ENCODE measurements around the gene GJC1.
"Not testable (repeated sequence)": the region's sequence is repeated elsewhere in the genome, so short reads cannot be mapped to it uniquely, and the experiment has no call there.

The GJC1 gene

DNA sequence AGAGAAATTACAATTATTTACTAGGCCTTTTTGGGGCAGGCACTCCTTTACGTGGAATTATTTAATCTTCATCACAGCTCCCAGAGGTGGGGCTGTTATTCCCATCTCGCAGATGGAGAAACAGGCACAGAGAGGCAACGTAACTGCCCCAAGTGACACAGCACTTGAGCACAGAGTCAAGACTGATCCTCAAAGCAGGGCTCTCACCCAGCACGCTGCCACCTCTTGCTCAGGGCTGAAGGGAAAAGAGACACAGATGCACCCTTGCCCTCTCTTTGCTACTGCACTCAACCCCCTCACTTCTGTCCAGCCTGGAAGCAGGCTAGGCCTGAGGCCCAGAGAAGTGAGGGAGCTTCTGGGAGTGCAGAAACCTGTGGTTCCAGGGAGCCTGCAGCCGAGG, 66.9 kb downstream of the GJC1 start:
- H3K27ac ChIP-seq (ENCODE audit: low read length), result no peak overlapping the region
- no peak overlapping the region for H3K4me3 ChIP-seq (ENCODE audit: low read depth in 1 of 2, low read length in 2 of 2)
- H3K36me3 ChIP-seq (ENCODE audit: control insufficient read depth in 1 of 2, insufficient read depth in 2 of 2, low read length in 2 of 2), result no peaks in the 10 kb centered on the region
- H3K9me3 ChIP-seq (ENCODE audit: control insufficient read depth in 1 of 2, low read length in 2 of 2), result no peaks in the 10 kb centered on the region
- peaks cover 8% of the 10 kb centered on the region for H3K27me3 ChIP-seq (ENCODE audit: low read depth, low read length)
- H3K4me1 ChIP-seq (ENCODE audit: control insufficient read depth in 1 of 2, insufficient read depth in 2 of 2, low read length in 2 of 2), result peaks cover 0 to 13% of the 10 kb centered on the region in 2 donors

DNA sequence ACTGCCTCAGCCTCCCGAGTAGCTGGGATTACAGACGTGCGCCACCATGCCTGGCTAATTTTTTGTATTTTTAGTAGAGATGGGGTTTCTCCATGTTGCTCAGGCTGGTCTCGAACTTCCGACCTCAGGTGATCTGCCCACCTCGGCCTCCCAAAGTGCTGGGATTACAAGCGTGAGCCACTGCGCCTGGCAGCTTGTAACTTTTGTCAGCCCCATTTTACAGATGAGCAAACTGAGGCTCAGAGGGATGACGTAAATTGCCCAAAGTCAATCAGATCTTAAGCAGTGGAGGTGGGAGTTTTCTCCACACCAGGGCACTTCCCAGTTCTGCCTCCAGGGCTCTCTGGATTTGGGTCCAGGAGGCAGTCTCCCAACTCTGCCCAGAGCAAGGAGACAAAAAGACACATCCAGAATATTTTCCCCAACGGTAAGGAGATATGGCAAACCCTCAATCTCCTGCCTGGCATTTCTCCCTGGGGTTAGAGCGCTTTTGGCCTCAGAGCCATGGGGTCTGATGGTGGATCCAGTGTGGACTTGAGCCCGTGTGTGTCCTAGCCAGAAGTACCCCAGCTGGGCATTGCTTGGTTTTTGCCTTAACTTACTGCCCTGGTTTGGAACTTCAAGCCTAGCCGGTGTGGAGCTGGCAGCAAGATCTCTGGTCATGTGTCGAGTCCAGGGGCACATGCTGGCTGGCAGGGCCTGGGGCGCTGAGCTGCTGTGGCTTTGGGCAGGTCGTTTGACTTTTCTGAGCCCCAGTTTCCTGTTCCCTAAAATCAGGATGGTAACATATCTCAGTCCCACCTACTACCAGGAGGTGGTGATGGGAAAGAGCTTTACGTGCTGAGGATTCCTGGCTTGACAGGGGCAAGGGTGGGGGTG, 67.9 kb downstream of the GJC1 start:
- Histone ChIP-seq H3K4me3 (ENCODE audit: low read depth in 1 of 2, low read length in 2 of 2) (no peak overlapping the region), H3K27ac (ENCODE audit: low read length) (no peak overlapping the region), H3K27me3 (ENCODE audit: low read depth, low read length) (peaks cover 14% of the 10 kb centered on the region), H3K4me1 (ENCODE audit: control insufficient read depth in 1 of 2, insufficient read depth in 2 of 2, low read length in 2 of 2) (peaks cover 0 to 13% of the 10 kb centered on the region in 2 donors), H3K9me3 (ENCODE audit: control insufficient read depth in 1 of 2, low read length in 2 of 2) (no peaks in the 10 kb centered on the region), H3K36me3 (ENCODE audit: control insufficient read depth in 1 of 2, insufficient read depth in 2 of 2, low read length in 2 of 2) (no peaks in the 10 kb centered on the region)

DNA sequence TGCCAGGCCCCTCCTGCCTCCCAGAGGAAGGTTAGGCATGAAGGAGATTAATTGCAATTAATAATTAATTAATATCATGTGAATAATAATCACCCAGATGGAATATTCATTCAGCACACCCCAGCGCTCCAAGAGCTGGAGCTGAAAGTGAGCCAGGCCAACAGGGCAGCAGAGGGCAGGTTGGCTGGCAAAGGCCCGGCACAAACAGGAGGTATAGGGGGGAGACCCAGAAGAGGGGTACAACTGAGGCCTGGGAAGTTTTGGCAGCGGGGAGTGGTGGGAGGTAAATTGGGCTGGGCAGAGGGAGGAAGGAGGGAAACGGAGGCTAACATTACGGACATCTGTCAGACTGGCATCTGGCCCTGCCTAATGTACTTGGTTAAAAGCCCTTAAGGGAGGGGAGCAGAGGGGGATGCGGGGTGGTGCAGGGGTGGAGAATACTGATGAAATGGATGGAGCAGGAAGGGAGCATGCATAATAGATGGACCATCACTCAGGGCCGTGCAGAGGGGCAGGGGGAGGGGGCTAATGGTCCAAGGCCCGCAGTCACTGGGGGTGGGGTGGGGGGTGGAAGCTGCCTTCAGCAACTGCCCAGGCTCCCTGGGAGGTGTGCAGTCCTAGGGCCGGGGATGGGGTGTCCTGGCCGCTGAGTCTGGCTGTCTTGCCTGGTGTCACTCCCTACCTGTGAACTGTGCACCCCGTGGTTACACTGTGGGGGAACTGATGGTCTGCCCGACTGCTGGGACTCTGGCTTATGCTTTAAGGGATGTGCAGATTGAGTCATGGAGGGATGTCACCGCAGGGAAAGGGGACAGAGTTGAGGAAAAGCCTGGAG, 69.4 kb downstream of the GJC1 start:
- Histone ChIP-seq H3K4me1 (ENCODE audit: control insufficient read depth in 1 of 2, insufficient read depth in 2 of 2, low read length in 2 of 2) (peaks cover 0 to 13% of the 10 kb centered on the region in 2 donors), H3K36me3 (ENCODE audit: control insufficient read depth in 1 of 2, insufficient read depth in 2 of 2, low read length in 2 of 2) (no peaks in the 10 kb centered on the region), H3K27ac (ENCODE audit: low read length) (no peak overlapping the region), H3K4me3 (ENCODE audit: low read depth in 1 of 2, low read length in 2 of 2) (no peak overlapping the region), H3K9me3 (ENCODE audit: control insufficient read depth in 1 of 2, low read length in 2 of 2) (no peaks in the 10 kb centered on the region), H3K27me3 (ENCODE audit: low read depth, low read length) (peaks cover 15% of the 10 kb centered on the region)

DNA sequence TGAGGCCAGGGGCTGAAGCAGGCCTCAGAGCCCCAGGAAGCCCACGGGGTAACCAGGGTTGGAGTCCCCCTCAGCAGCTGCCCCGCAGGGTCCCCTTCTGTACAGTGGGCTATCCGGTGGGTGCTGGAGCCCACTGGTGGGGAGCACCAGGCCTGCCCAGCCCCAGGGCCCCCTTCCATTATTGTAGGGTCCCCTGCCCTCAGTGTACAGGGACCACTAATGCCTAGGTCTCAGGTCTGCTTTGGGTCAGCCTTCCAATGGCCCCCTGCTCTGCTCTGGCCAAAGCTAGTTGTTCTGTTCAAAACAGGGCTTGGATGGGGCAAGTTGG, 70.2 kb downstream of the GJC1 start:
- Histone ChIP-seq H3K4me1 (ENCODE audit: control insufficient read depth in 1 of 2, insufficient read depth in 2 of 2, low read length in 2 of 2) (peaks cover 0 to 13% of the 10 kb centered on the region in 2 donors), H3K36me3 (ENCODE audit: control insufficient read depth in 1 of 2, insufficient read depth in 2 of 2, low read length in 2 of 2) (no peaks in the 10 kb centered on the region), H3K27me3 (ENCODE audit: low read depth, low read length) (peaks cover 15% of the 10 kb centered on the region), H3K27ac (ENCODE audit: low read length) (no peak overlapping the region), H3K4me3 (ENCODE audit: low read depth in 1 of 2, low read length in 2 of 2) (peak overlapping the region in 1 of 2 donors; percentile 57), H3K9me3 (ENCODE audit: control insufficient read depth in 1 of 2, low read length in 2 of 2) (no peaks in the 10 kb centered on the region)

DNA sequence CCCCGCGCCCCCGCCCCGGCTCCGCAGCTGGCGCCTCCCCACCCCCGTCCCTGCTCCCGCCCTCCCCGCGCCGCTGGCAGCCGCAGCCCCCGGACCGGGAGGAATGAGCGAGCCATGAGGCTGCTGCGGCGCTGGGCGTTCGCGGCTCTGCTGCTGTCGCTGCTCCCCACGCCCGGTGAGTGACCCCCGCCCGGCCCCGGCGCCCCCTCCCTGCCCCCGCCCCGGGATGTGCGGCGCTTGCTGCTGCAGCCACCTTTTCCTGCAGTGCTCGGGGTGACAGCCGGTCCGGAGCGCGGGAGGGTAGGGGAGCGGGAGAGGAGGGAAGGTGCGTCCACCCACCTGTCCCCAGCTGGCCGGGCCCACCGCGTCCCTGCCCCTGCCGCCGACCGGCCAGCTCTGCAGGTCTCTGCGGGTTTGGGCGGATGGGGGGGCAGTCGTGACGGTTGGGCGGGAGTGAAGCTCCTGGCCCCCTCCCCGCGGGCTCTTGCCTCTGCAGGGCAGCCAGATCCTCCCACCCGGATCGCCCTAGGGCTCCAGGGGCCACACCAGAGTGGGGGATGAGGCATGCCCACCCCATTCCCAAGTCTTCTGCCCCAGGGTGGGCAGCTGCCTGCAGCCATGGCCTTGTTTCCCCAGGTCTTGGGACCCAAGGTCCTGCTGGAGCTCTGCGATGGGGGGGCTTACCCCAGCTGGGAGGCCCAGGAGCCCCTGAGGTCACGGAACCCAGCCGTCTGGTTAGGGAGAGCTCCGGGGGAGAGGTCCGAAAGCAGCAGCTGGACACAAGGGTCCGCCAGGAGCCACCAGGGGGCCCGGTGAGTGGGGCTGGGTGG, 70.8 kb downstream of the GJC1 start:
- Histone ChIP-seq H3K27ac (ENCODE audit: low read length) (no peak overlapping the region), H3K9me3 (ENCODE audit: control insufficient read depth in 1 of 2, low read length in 2 of 2) (no peaks in the 10 kb centered on the region), H3K36me3 (ENCODE audit: control insufficient read depth in 1 of 2, insufficient read depth in 2 of 2, low read length in 2 of 2) (no peaks in the 10 kb centered on the region), H3K4me3 (ENCODE audit: low read depth in 1 of 2, low read length in 2 of 2) (peak overlapping the region in 1 of 2 donors; percentile 57), H3K27me3 (ENCODE audit: low read depth, low read length) (peaks cover 15% of the 10 kb centered on the region), H3K4me1 (ENCODE audit: control insufficient read depth in 1 of 2, insufficient read depth in 2 of 2, low read length in 2 of 2) (peaks cover 0 to 13% of the 10 kb centered on the region in 2 donors)

DNA sequence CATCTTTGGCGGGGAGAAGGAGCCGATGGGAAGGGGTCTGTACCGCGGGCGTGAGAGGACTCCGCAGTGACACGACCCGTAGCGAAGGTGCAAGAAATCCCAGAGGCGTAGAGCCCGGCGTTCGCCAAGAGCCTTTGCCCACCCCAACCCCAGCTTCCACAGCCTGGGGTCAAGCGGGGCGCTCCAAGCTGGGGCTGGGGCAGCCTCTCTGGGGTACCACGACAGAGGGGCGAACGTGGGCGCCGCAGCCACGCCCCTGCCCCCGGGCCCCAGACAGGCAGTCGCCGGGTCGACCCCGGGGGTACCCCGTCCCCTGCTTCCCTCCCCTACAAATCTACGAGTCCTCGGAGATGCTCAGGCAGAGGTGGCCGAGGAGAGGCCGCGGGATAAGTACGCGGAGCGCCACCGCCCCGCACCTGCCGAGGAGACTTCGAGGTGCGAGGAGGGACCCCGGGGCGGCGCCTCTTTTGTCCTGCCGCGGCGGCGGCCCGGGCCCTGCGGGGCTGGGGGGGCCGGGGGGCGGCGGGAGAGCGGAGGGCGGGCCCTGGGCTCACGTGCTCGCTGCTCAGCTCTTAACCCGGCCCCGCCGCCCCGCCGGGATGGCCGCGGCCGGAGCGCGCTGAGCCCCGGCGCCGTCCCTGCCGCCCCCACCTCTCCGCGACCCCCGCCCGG, 71.5 kb downstream of the GJC1 start, which contains the start of gene ADAM11:
Gene ADAM11, plus strand, starts transcription at position 575 of the 672 bp plus-strand sequence. CDS start 212 bp downstream, outside the sequence.
- peak within 1 kb of the TSS in 1 of 2 donors; percentile 57 for H3K4me3 ChIP-seq (ENCODE audit: low read depth in 1 of 2, low read length in 2 of 2)
- H3K36me3 ChIP-seq (ENCODE audit: control insufficient read depth in 1 of 2, insufficient read depth in 2 of 2, low read length in 2 of 2), result no peaks in the 10 kb centered on the region
- H3K27ac ChIP-seq (ENCODE audit: low read length), result no peak within 1 kb of the TSS
- peaks cover 15% of the 10 kb centered on the region for H3K27me3 ChIP-seq (ENCODE audit: low read depth, low read length)
- H3K4me1 ChIP-seq (ENCODE audit: control insufficient read depth in 1 of 2, insufficient read depth in 2 of 2, low read length in 2 of 2), result peaks cover 0 to 13% of the 10 kb centered on the region in 2 donors
- no peaks in the 10 kb centered on the region for H3K9me3 ChIP-seq (ENCODE audit: control insufficient read depth in 1 of 2, low read length in 2 of 2)

DNA sequence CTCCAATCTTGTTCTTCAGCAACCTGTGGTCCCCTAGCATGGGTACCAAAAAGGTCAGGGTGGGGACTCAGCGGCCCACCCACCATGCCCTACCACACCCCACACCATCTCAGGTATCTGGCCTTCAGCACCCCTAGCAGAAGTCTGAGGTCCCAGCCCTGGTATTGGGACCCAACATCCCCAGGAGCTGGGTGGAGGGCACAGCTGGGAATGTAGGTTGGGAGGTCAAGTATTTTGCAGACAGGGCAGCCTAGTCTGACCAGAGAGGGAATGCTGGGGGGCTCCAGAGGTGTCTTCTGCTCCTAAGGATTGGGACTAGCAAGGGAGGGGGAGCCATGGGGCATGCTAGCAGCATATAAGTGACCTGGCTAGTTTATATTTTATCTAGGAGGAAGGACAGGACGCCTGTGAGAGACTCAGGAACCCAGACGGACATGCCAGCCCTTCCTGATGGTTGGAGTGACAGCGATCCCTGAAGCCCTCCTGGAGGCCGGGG, 72.1 kb downstream of the GJC1 start:
- no peaks in the 10 kb centered on the region for H3K9me3 ChIP-seq (ENCODE audit: control insufficient read depth in 1 of 2, low read length in 2 of 2)
- H3K4me3 ChIP-seq (ENCODE audit: low read depth in 1 of 2, low read length in 2 of 2), result no peak overlapping the region
- peaks cover 0 to 13% of the 10 kb centered on the region in 2 donors for H3K4me1 ChIP-seq (ENCODE audit: control insufficient read depth in 1 of 2, insufficient read depth in 2 of 2, low read length in 2 of 2)
- H3K36me3 ChIP-seq (ENCODE audit: control insufficient read depth in 1 of 2, insufficient read depth in 2 of 2, low read length in 2 of 2), result no peaks in the 10 kb centered on the region
- H3K27ac ChIP-seq (ENCODE audit: low read length), result no peak overlapping the region
- H3K27me3 ChIP-seq (ENCODE audit: low read depth, low read length), result peaks cover 15% of the 10 kb centered on the region

DNA sequence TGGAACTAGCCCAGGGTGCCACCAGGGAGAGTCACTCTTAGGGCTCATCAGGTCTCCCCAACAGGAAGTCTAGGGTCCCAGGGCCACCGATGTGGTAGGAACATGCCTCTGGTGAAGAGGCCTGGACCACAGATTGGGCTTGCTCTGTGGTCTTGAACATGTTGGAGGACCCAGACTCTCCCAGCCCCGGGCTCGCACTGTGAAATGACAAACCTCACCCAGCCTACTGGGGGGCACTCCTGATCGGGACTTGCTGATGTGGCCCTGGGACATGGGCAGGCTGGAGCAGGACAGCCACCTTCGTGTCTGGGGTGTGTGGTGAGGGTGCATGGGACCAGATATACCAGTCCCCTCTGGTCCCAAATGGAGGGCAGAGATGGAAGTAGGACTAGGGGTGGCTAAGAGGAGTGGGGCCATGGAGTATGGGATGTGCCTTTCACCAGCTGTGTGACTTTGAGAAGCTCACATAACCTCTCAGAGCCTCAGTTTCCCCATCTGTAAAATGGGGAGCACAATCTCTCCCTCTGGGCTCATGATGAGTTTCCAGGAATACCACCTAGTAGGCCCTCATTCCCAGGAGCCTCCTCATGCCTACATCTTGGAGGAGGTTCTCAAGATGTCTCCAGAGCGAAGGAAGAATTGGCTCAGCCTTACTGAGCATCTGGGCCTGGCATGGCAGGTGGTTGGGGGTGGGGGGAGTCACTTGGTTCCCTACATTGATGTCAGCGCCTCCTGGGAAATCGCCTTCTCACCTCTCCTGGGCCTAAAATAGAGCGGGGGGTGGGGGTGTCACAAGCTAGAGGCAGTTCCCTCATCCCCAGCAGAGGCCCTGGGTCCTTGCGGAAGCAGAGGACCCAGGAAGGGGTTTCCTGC, 72.8 kb downstream of the GJC1 start:
- Histone ChIP-seq H3K4me1 (ENCODE audit: control insufficient read depth in 1 of 2, insufficient read depth in 2 of 2, low read length in 2 of 2) (peaks cover 0 to 13% of the 10 kb centered on the region in 2 donors), H3K36me3 (ENCODE audit: control insufficient read depth in 1 of 2, insufficient read depth in 2 of 2, low read length in 2 of 2) (no peaks in the 10 kb centered on the region), H3K27ac (ENCODE audit: low read length) (no peak overlapping the region), H3K9me3 (ENCODE audit: control insufficient read depth in 1 of 2, low read length in 2 of 2) (no peaks in the 10 kb centered on the region), H3K27me3 (ENCODE audit: low read depth, low read length) (peaks cover 15% of the 10 kb centered on the region), H3K4me3 (ENCODE audit: low read depth in 1 of 2, low read length in 2 of 2) (no peak overlapping the region)

DNA sequence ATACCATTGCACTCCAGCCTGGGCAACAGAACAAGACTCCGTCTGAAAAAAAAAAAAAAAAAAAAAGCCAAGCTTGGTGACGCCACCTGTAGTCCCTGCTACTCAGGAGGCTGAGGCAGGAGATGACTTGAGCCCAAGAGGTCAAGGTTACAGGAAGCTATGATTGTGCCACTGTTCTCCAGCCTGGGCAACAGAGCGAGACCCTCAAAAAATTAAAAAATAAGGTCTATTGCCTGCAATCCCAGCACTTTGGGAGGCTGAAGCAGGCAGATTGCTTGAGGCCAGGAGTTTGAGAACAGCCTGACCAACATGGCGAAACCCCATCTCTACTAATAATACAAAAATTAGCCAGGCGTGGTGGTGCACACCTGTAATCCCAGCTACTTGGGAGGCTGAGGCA, 74.9 kb downstream of the GJC1 start:
- not testable (repeated sequence) for H3K9me3 ChIP-seq (ENCODE audit: control insufficient read depth in 1 of 2, low read length in 2 of 2); H3K4me3 ChIP-seq (ENCODE audit: low read depth in 1 of 2, low read length in 2 of 2); H3K27ac ChIP-seq (ENCODE audit: low read length); H3K36me3 ChIP-seq (ENCODE audit: control insufficient read depth in 1 of 2, insufficient read depth in 2 of 2, low read length in 2 of 2)
- Histone ChIP-seq H3K4me1 (ENCODE audit: control insufficient read depth in 1 of 2, insufficient read depth in 2 of 2, low read length in 2 of 2) (peaks cover 0 to 13% of the 10 kb centered on the region in 2 donors), H3K27me3 (ENCODE audit: low read depth, low read length) (peaks cover 15% of the 10 kb centered on the region)

DNA sequence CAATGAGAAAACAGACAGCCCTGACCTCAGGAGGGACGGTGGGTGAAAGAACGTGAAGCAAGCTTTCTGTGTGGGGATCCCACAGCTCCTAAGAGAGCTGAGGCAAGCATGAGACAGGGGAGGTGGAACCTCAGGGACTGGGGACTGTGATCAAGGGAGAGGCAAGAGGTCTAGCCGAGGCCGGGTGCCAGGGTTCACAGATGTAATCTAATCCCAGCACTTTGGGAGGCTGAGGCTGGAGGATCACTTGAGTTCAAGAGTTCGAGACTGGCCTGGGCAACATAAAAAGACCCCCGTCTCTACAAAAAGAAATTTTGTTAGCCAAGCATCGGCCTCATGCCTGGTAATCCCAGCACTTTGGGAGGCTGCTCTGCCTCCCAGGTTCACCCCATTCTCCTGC, 75.8 kb downstream of the GJC1 start:
- Histone ChIP-seq H3K9me3 (ENCODE audit: control insufficient read depth in 1 of 2, low read length in 2 of 2) (no peaks in the 10 kb centered on the region), H3K4me3 (ENCODE audit: low read depth in 1 of 2, low read length in 2 of 2) (no peak overlapping the region), H3K36me3 (ENCODE audit: control insufficient read depth in 1 of 2, insufficient read depth in 2 of 2, low read length in 2 of 2) (peaks cover 0 to 3% of the 10 kb centered on the region in 2 donors), H3K4me1 (ENCODE audit: control insufficient read depth in 1 of 2, insufficient read depth in 2 of 2, low read length in 2 of 2) (peaks cover 0 to 8% of the 10 kb centered on the region in 2 donors), H3K27me3 (ENCODE audit: low read depth, low read length) (peaks cover 7% of the 10 kb centered on the region), H3K27ac (ENCODE audit: low read length) (no peak overlapping the region)

All from muscle layer of duodenum (tissue), 2 donors.